Neuronal stem cell (in vitro differentiated cells): ENCODE results near the gene CROCC.

ENCODE experiments used
- DNase-seq: peaks from one replicate; pipeline ENCODE4 v3.0.0-alpha.2; 2013; ENCODE audit warnings: low spot score
- H2AFZ ChIP-seq: one replicate; pipeline ENCODE4 v1.6.1; 2013; ENCODE audit warnings: mild to moderate bottlenecking, low read length, inconsistent platforms
- H2AK5ac ChIP-seq: 2 replicates; pipeline ENCODE4 v1.6.1; 2013; ENCODE audit warnings: low read depth, mild to moderate bottlenecking, inconsistent platforms, low read length, moderate library complexity, mixed read lengths
- H2BK120ac ChIP-seq: 2 replicates; pipeline ENCODE4 v1.6.1; 2013; ENCODE audit warnings: low read depth, mild to moderate bottlenecking, inconsistent platforms, low read length, moderate library complexity, mixed read lengths
- H2BK12ac ChIP-seq: one replicate; pipeline ENCODE4 v1.6.1; 2013; ENCODE audit warnings: low read length, inconsistent platforms
- H2BK15ac ChIP-seq: 2 replicates; pipeline ENCODE4 v1.6.1; 2013; ENCODE audit warnings: mild to moderate bottlenecking, low read length, inconsistent platforms, mixed read lengths
- H2BK5ac ChIP-seq: one replicate; pipeline ENCODE4 v1.6.1; 2013; ENCODE audit warnings: inconsistent platforms, mild to moderate bottlenecking, low read length, moderate library complexity
- H3K14ac ChIP-seq: one replicate; pipeline ENCODE4 v1.6.1; 2013; ENCODE audit warnings: low read length, inconsistent platforms
- H3K18ac ChIP-seq: 2 replicates; pipeline ENCODE4 v1.6.1; 2013; ENCODE audit warnings: low read length, inconsistent platforms
- H3K23ac ChIP-seq: 2 replicates; pipeline ENCODE4 v1.6.1; 2013; ENCODE audit warnings: low read depth, mild to moderate bottlenecking, mixed read lengths, low read length, inconsistent platforms; ENCODE audit not compliant: poor library complexity
- H3K27ac ChIP-seq: replicated peaks from 3 replicates; pipeline ENCODE4 v1.5.1; 2013; ENCODE audit warnings: low read length, inconsistent platforms
- H3K27me3 ChIP-seq, 3 experiments: 2 replicates each; pipeline ENCODE4 v1.6.1; 2013; ENCODE audit warnings: low read length in 3 of 3, mild to moderate bottlenecking in 2 of 3, inconsistent platforms in 1 of 3, low read depth in 1 of 3, mixed read lengths in 1 of 3, moderate library complexity in 1 of 3; ENCODE audit not compliant: control insufficient read depth in 3 of 3, insufficient read depth in 3 of 3
- H3K36me3 ChIP-seq, 2 donors: replicated peaks in 1 of 2; 2 replicates each; pipeline ENCODE4 v1.6.1; 2013; ENCODE audit warnings: low read length in 2 of 2; ENCODE audit not compliant: control insufficient read depth in 2 of 2, insufficient read depth in 2 of 2
- H3K4ac ChIP-seq: 2 replicates; pipeline ENCODE4 v1.6.1; 2013; ENCODE audit warnings: inconsistent platforms, mild to moderate bottlenecking, low read length, moderate library complexity
- H3K4me1 ChIP-seq, 2 donors: 1 replicate in 1 of 2; 2 replicates in 1 of 2; pipeline ENCODE4 v1.6.1; 2013; ENCODE audit warnings: low read length in 2 of 2, low read depth in 1 of 2; ENCODE audit not compliant: control insufficient read depth in 2 of 2, insufficient read depth in 1 of 2
- H3K4me2 ChIP-seq: one replicate; pipeline ENCODE4 v1.6.1; 2013; ENCODE audit warnings: mild to moderate bottlenecking, low read length, inconsistent platforms; ENCODE audit not compliant: insufficient read depth, poor library complexity, severe bottlenecking
- H3K4me3 ChIP-seq, 2 donors: 2 replicates each; pipeline ENCODE4 v1.5.1; 2013; ENCODE audit warnings: low read length in 2 of 2, mild to moderate bottlenecking in 2 of 2, inconsistent platforms in 1 of 2, moderate library complexity in 1 of 2
- H3K79me1 ChIP-seq: one replicate; pipeline ENCODE4 v1.6.1; 2013; ENCODE audit warnings: low read depth, mild to moderate bottlenecking, inconsistent platforms, low read length, moderate library complexity
- H3K9ac ChIP-seq: one replicate; pipeline ENCODE4 v1.6.1; 2013; ENCODE audit warnings: mild to moderate bottlenecking, low read depth, low read length, inconsistent platforms; ENCODE audit not compliant: poor library complexity
- H3K9me3 ChIP-seq, 2 donors: replicated peaks in 1 of 2; 2 replicates each; pipeline versions ENCODE3 to v1.6.1; 2013; ENCODE audit warnings: low read length in 2 of 2, mild to moderate bottlenecking in 2 of 2, inconsistent platforms in 1 of 2, low read depth in 1 of 2, mixed read lengths in 1 of 2, moderate library complexity in 1 of 2; ENCODE audit not compliant: control insufficient read depth in 2 of 2, insufficient read depth in 1 of 2
- H4K8ac ChIP-seq: one replicate; pipeline ENCODE4 v1.6.1; 2013; ENCODE audit warnings: low read depth, mild to moderate bottlenecking, inconsistent platforms, low read length, moderate library complexity
- H4K91ac ChIP-seq: one replicate; pipeline ENCODE4 v1.6.1; 2013; ENCODE audit warnings: low read length, low read depth, mild to moderate bottlenecking, inconsistent platforms; ENCODE audit not compliant: poor library complexity
- WGBS, 2 donors: extraction: QIAGEN DNeasy Blood & Tissue Kit; methylation state at CpG; one replicate each; pipeline ENCODE4 v1.1.7; 2013; ENCODE audit warnings: missing lambda C conversion rate in 2 of 2, mixed read lengths in 1 of 2; ENCODE audit not compliant: insufficient read length in 2 of 2, insufficient replicate concordance in 1 of 2; ENCODE audit errors: extremely low coverage in 2 of 2; 5-methylcytosine and 5-hydroxymethylcytosine counted together

Gene CROCC

DNA sequence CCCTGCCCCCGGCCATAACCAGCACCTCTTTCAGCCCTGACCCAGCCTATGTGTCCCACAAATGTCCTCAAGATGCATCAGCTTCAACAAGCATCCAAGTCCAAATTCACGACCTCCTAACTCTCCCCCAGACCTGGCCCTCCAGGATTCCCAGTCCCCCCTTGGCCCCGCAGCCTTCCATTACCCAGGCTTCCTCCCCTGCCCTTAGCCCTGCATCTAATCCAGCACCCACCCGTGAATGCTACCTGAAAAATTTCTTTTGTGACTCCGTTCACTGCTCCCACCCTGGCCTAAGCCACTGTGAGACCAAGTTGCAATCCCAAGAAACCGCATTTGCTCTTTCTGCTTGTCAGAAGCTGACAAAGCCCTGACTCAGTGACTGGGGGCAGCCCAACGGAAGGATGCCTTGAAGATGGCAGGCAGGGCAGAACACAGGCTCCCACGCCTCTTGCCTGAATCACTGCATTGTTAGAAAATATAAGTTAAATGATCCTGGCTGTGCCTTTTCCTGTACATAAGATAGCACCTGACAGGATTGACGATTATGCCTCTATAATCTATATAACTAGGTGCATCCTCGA is 59.6 kb downstream of the CROCC start:
- Histone ChIP-seq H4K8ac (no peak overlapping the region), H3K27ac (no peak overlapping the region), H3K4me1 (peaks cover 26 to 29% of the 10 kb centered on the region in 2 donors), H2BK12ac (no peak overlapping the region), H3K4ac (no peak overlapping the region), H3K4me3 (no peak overlapping the region), H3K18ac (no peak overlapping the region), H2BK15ac (peak overlapping the region; percentile 2), H3K4me2 (no peak overlapping the region), H3K79me1 (peaks cover 17% of the 10 kb centered on the region), H3K14ac (no peak overlapping the region), H3K9ac (no peak overlapping the region), H2BK120ac (no peak overlapping the region), H4K91ac (no peak overlapping the region), H2AFZ (peak overlapping the region; percentile 92), H2AK5ac (no peak overlapping the region), H2BK5ac (no peak overlapping the region), H3K23ac (no peak overlapping the region), H3K36me3 (peaks cover 10 to 21% of the 10 kb centered on the region in 2 donors), H3K27me3 (no peaks in the 10 kb centered on the region), H3K9me3 (no peaks in the 10 kb centered on the region)
- WGBS, 2 donors: no CpG with 5 or more reads among the region's 10 CpGs
- no peak for DNase-seq

DNA sequence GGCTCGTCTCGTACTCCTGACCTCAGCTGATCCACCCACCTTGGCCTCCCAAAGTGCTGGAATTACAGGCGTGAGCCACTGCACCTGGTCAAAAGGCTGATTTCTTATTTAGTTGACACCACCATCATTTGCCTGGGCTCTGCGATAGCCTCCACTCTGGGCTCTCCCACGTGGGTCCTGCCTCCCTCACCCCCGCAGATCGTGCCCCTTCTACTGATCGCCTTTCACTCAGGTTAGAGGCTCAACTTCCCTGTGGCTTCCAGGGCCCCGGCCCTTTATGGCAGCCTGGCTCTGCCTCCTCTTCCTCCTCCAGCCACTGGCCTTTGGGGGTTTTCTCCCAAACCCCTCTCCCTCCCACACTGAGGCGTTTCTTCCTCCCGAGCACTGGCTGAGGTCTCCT is 61.2 kb downstream of the CROCC start:
- Histone ChIP-seq H3K79me1 (peaks cover 16% of the 10 kb centered on the region), H3K27me3 (no peaks in the 10 kb centered on the region), H2BK12ac (no peak overlapping the region), H4K91ac (no peak overlapping the region), H4K8ac (no peak overlapping the region), H3K4me1 (peaks cover 24 to 26% of the 10 kb centered on the region in 2 donors), H2AFZ (peak overlapping the region; percentile 82), H3K18ac (peak overlapping the region; percentile 53), H2BK15ac (no peak overlapping the region), H3K4me3 (no peak overlapping the region), H2AK5ac (peak overlapping the region; percentile 19), H3K4me2 (no peak overlapping the region), H2BK120ac (no peak overlapping the region), H3K14ac (no peak overlapping the region), H3K23ac (no peak overlapping the region), H3K9me3 (no peaks in the 10 kb centered on the region), H2BK5ac (no peak overlapping the region), H3K36me3 (peaks cover 10 to 13% of the 10 kb centered on the region in 2 donors), H3K27ac (no peak overlapping the region), H3K9ac (no peak overlapping the region), H3K4ac (no peak overlapping the region)
- DNase-seq: no peak
- WGBS, 2 donors: no CpG with 5 or more reads among the region's 11 CpGs

DNA sequence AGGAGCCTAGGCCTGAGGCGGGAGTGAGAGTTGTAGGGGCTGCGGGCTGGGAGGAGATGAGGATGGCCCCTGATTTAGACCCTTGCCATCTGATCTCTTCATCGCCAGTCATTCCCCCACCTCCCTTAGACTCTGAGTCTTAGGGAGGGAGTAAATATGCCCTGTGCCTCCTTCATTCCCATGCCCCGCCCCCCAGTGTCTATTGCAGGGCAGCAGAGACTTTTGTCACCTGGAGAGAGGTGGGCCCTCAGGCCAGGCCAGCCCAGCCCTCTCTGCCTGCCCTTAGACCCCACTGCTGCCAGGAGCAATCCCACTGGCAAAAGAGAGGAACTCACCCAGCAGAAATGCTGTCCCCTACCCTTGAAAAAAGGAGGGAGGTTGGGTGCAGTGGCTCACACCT is 61.9 kb downstream of the CROCC start:
- Histone ChIP-seq H3K9ac (no peak overlapping the region), H2BK120ac (no peak overlapping the region), H3K4me2 (no peak overlapping the region), H4K8ac (no peak overlapping the region), H2AFZ (peak overlapping the region; percentile 82), H2BK12ac (no peak overlapping the region), H3K4ac (no peak overlapping the region), H3K27me3 (no peaks in the 10 kb centered on the region), H3K36me3 (peaks cover 7 to 12% of the 10 kb centered on the region in 2 donors), H3K4me3 (no peak overlapping the region), H3K79me1 (peaks cover 10% of the 10 kb centered on the region), H3K9me3 (no peaks in the 10 kb centered on the region), H3K27ac (no peak overlapping the region), H2BK5ac (no peak overlapping the region), H2AK5ac (no peak overlapping the region), H3K4me1 (peaks cover 17 to 20% of the 10 kb centered on the region in 2 donors), H2BK15ac (no peak overlapping the region), H3K23ac (no peak overlapping the region), H4K91ac (no peak overlapping the region), H3K14ac (no peak overlapping the region), H3K18ac (no peak overlapping the region)
- WGBS, 2 donors: no CpG with 5 or more reads among the region's 4 CpGs
- DNase-seq: no peak

DNA sequence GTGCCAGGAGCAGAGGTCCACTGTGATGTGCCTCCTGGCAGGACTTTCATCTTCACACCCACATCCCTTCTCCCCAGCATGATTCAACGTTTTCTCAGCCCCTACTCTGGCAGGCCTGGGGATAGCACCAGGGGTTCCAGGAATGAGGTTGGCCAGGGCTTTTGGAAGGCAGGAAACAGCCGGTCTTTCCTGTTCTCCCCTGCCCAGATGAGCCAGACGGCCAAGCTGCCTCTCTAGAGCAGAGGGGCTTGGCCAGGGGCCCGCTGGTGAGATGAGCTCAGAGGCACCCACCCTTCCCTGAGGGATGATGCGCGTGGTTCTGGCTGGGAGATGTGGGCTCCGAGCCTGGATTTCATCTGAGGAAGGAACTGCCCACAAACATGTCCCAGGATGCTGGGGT is 63.0 kb downstream of the CROCC start:
- H3K4me1 ChIP-seq: peaks cover 10 to 12% of the 10 kb centered on the region in 2 donors
- no peak overlapping the region for H2BK12ac ChIP-seq
- H3K79me1 ChIP-seq: peaks cover 3% of the 10 kb centered on the region
- no peak overlapping the region for H3K4me3 ChIP-seq
- H4K91ac ChIP-seq: no peak overlapping the region
- H3K9me3 ChIP-seq: no peaks in the 10 kb centered on the region
- no peaks in the 10 kb centered on the region for H3K27me3 ChIP-seq
- no CpG with 5 or more reads among the region's 7 CpGs for WGBS, 2 donors
- no peak overlapping the region for H3K23ac ChIP-seq
- H3K4me2 ChIP-seq: no peak overlapping the region
- DNase-seq: no peak
- no peak overlapping the region for H3K27ac ChIP-seq
- no peak overlapping the region for H2BK120ac ChIP-seq
- H2AK5ac ChIP-seq: no peak overlapping the region
- no peak overlapping the region for H3K18ac ChIP-seq
- no peak overlapping the region for H3K9ac ChIP-seq
- no peak overlapping the region for H2BK15ac ChIP-seq
- no peak overlapping the region for H2AFZ ChIP-seq
- no peak overlapping the region for H3K4ac ChIP-seq
- no peak overlapping the region for H4K8ac ChIP-seq
- H2BK5ac ChIP-seq: no peak overlapping the region
- no peak overlapping the region for H3K14ac ChIP-seq
- H3K36me3 ChIP-seq: peaks cover 10 to 12% of the 10 kb centered on the region in 2 donors
